Coronary artery (tissue), 2 donors: Measurements from ENCODE around the gene SMIM45.

Experiments
- DNase-seq: peaks from one replicate; pipeline ENCODE4 v3.0.0-alpha.2; 2017; ENCODE audit warnings: low spot score
- H3K27ac ChIP-seq, 2 donors: fragments of 200-600 bp; sonication (generic); one replicate each; pipeline ENCODE4 v1.5.1; 2016 to 2019
- H3K4me3 ChIP-seq: fragments of 200-600 bp; sonication (generic); 2 replicates; pipeline ENCODE4 v1.5.1; 2016; ENCODE audit warnings: mild to moderate bottlenecking, moderate library complexity
- CTCF ChIP-seq: fragments of 200-600 bp; sonication (generic); IDR thresholded peaks from one replicate; pipeline ENCODE4 v1.5.1; 2019; ENCODE audit warnings: antibody characterized with exemption

The SMIM45 gene

GRCh38 chr22:41966607-41967240 lies 14.8 kb downstream of the SMIM45 start:
- no peak for TF ChIP-seq CTCF
- no peak overlapping the region for H3K4me3 ChIP-seq
- H3K27ac ChIP-seq, result no peak overlapping the region
- DNase-seq, result no peak

GRCh38 chr22:41968601-41969000 lies 16.7 kb downstream of the SMIM45 start:
- H3K4me3 ChIP-seq, result no peak overlapping the region
- no peak for DNase-seq
- no peak for TF ChIP-seq CTCF
- no peak overlapping the region for H3K27ac ChIP-seq

DNA sequence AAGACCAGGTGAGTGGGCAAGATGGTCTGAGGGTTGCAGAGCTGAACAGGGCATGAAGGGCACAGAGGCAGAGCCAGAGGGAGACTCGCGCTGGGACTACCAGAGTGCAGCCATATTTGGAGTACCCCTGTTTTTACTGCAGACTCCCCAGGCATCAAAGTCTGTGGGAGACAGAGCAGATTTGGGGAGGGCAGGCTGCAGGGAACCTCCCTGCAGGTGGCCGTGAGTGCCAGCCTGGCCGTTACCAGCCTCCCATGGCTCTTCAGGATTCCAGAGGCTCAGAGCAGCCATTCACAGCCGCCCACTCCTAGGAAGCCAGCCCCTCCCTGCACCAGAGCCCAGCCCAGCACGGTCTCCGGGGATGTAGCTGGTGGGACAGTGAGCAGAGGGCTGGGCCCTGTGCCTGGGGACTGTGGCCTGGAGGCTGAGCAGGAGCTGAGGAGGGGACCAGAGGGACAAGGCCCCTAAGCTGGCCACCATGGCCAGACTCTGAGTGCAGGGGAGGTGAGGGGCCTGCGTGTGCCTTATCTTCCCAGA lies 17.2 kb downstream of the SMIM45 start, which contains the start of gene SEPTIN3:
SEPTIN3 (plus strand) TSS at position 334 of the 537 bp plus-strand sequence. CDS start 2,050 bp downstream, outside the sequence.
- H3K27ac ChIP-seq, result no peak within 1 kb of the TSS
- no peak within 1 kb of the TSS for H3K4me3 ChIP-seq
- DNase-seq, result no peak
- TF ChIP-seq CTCF, result no peak

DNA sequence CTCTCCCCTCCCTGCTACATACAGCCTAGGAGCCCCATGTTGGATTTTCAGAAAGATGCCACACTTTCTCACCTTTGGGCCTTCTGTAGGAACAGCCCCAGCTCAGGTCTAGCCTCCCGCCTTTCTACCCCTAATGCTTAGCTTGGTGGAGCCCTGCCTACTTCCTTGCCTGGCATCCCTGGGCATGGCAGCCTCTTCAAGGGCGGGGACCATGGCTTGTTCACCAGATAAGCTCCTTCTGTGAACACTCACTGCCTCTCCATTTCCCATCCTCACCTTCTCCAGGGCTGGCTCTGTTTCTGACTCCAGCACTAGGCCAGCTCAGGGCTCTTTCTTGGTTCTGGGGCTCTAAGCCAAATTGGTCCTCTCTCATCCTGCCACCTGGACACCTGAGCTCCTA lies 18.7 kb downstream of the SMIM45 start:
- Histone ChIP-seq H3K27ac (no peak overlapping the region), H3K4me3 (no peak overlapping the region)
- TF ChIP-seq CTCF, result no peak
- no peak for DNase-seq

DNA sequence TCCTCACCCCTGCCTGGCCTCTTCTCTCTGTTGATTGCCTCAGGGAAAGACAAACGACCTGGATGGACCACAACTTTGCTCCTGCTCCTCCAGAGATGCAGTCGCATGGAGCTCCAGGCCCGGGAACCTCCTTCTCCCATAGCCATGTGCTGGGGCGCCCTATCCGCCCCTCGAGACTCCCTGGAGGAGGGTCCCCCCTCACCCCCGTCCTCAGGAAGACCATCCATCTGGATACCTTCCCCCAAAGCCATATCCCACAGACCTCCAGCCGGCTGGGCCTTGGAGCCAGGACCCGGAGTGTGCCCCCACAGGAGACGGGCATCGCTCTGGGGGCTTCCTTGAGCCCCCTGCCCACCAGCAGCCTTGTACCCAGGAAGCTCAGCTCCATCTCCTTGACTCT lies 19.5 kb downstream of the SMIM45 start:
- Histone ChIP-seq H3K27ac (no peak overlapping the region), H3K4me3 (no peak overlapping the region)
- no peak for DNase-seq
- no peak for TF ChIP-seq CTCF

DNA sequence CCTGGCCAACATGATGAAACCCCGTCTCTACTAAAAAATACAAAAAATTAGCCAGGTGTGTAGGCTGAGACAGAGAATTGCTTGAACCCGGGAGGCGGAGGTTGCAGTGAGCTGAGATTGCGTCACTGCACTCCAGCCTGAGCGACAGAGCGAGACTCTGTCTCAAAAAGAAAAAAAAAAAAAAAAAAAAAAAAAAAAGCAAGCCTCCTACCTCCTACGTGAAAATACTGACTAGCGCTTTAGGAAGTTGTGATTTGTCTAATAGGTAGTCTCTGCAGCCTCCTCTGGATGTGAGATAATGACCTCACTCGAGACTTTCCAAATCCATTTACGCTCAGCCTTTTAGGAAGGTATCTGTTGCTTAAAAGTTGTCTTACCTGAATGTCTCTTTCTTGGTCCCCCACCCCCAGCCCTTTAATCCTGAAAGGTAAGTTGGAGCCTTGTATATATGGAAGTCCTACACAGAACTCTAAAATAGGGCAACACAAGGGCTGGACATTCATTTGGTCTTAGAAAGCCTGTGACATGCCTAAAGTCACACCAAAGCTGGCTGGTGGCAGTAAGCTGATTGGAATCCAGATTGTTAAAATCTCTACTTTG lies 22.8 kb downstream of the SMIM45 start:
- no peak overlapping the region for H3K4me3 ChIP-seq
- H3K27ac ChIP-seq, result no peak overlapping the region
- DNase-seq, result no peak
- no peak for TF ChIP-seq CTCF
